Measurements from ENCODE around the gene TYROBP.

DNA sequence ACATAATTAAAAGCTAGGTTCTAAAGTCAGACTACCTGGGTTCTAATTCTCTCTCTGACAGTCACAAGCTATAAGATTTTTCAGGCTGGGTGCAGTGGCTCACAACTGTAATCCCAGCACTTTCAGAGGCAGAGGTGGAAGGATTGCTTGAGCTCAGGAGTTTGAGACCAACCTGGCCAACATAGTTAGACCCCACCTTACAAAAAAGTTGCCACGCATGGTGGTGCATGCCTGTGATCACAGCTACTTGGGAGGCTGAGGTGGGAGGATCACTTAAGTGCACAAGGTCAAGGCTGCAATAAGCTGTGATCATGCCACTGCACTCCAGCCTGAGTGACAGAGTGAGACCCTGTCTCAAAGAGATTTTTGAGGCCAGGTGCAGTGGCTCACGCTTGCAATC is 13.8 kb downstream of the TYROBP start:
- TF ChIP-seq, protein P1, sequence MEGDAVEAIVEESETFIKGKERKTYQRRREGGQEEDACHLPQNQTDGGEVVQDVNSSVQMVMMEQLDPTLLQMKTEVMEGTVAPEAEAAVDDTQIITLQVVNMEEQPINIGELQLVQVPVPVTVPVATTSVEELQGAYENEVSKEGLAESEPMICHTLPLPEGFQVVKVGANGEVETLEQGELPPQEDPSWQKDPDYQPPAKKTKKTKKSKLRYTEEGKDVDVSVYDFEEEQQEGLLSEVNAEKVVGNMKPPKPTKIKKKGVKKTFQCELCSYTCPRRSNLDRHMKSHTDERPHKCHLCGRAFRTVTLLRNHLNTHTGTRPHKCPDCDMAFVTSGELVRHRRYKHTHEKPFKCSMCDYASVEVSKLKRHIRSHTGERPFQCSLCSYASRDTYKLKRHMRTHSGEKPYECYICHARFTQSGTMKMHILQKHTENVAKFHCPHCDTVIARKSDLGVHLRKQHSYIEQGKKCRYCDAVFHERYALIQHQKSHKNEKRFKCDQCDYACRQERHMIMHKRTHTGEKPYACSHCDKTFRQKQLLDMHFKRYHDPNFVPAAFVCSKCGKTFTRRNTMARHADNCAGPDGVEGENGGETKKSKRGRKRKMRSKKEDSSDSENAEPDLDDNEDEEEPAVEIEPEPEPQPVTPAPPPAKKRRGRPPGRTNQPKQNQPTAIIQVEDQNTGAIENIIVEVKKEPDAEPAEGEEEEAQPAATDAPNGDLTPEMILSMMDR (conservative IDR thresholded peaks at IDR 0.05; ENCODE audit: low read length), result no peak
- no peak for TF ChIP-seq EZH2phosphoT487 (IDR thresholded peaks at IDR 0.05; ENCODE audit: borderline replicate concordance)

All from Loucy (cell line).